Ramos (cell line): Measurements from ENCODE around the gene RUFY1.
"Not testable (repeated sequence)": the region's sequence is repeated elsewhere in the genome, so short reads cannot be mapped to it uniquely, and the experiment has no call there.

ENCODE experiments used
- in situ Hi-C: fragments of 300-500 bp; cut with MboI; formaldehyde crosslinking; loops from one replicate; pipeline ENCODE4 v1.14.3; 2022; ENCODE audit warnings: low sequenced_read_pairs; ENCODE audit not compliant: unreplicated experiment

RUFY1 gene

DNA sequence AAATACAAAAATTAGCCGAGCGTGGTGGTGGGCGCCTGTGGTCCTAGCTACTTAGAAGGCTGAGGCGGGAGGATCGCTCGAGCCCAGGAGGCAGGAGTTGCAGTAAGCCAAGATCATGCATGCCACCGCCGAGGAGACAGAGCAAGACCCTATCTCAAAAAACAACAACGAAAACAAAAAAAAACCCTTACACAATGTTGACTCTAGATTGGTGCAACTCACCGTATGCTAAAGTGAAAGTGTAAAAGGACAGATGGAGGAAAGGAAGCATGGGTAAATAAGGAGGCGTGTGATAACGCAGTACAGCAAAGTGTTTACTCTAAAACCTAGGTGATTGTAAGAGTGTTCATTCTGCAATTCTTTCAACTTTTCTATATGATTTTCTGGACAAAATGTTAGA, 15.9 kb upstream of the RUFY1 start:
- in situ Hi-C loops: no loop called here

DNA sequence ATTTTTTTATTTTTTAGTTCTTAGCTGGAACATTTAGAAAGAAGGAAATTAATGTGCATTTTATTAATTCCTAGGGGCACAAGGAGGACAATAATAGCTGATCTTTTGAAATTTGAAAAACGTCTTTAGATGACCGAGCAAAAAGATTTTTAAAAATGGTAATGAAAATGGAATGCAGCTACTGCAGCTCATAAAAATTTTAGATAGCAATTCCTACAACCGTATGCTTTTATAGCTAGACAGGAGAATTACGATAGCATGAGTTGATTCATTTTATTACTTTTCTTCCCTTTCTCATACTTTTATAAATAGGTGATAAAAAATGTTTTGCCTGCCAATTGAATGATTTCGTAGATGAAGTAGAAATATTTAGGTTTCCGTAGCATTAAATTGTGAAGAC, 13.7 kb upstream of the RUFY1 start:
- in situ Hi-C loops: no loop called here

DNA sequence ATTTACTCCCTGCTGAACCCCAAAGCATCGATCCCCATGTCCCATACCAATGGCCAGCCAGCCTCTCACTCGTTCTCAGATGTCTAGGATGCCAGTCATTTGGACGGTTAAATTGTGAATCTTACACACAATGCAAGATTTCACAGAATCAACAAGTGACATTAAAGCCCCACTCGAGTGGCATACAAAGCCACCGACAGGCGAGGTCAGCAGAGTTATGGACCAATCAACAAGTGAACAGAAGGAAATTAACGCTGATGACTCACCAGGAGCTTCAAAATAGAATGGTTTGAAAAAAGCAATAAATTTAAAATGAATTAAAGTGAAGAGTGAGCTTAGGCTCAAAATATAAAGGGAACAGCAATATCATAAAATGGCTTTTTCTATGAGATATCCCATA, 8.2 kb upstream of the RUFY1 start:
- in situ Hi-C loops: no loop called here

DNA sequence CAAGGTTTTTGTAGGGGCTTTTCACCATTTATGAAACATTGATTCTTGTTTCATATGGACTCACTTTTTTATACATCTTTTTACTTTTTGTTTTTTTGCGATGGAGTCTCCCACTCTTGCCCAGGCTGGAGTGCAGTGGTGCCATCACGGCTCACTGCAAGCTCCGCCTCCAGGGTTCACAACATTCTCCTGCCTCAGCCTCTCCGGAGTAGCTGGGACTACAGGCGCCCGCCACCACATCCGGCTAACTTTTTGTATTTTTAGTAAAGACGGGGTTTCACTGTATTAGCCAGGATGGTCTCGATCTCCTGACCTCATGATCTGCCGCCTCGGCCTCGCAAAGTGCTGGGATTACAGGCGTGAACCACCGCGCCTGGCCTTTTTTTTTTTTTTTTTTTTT, 7.1 kb upstream of the RUFY1 start:
- in situ Hi-C loops: not testable (repeated sequence)

DNA sequence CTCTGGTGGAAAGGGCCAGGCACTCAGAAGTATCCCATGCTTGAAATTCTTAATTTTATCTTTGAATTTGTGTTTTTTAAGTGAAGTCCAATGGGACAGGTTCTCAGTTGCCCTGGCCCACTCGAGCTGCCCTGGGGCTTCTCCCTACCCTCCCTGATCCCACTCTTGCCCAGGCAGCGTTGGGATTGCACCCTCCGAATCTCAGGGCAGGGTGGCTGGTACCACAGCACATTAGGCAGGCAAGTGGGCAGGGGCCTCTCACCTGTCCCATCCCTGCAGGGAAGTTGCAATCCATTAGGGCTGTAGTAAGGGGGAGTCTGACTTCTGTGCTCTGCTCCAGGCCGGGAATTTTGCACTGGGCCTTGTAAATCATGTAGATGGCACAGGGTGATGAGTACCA, 2.7 kb downstream of the RUFY1 start:
- in situ Hi-C loops: no loop called here

DNA sequence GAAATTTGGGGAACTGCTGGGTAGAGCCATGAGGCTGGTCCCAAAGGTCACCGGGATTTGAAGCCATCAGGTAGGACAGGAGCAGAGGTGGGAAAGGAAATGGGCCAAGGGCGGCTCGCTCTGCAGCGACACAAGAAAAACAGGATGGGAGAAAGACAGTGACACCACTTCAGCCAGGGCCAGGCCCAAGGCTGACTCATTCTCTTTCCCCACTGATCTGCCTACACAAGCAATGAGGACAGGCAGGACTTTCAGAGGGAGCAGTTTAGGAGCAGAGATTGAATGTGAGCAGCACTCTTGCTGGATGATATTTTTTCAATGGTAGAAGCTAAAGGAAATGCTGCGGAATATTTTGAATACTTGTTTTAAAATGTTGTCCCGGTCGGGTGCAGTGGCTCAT, 3.5 kb downstream of the RUFY1 start:
- in situ Hi-C loops: no loop called here

DNA sequence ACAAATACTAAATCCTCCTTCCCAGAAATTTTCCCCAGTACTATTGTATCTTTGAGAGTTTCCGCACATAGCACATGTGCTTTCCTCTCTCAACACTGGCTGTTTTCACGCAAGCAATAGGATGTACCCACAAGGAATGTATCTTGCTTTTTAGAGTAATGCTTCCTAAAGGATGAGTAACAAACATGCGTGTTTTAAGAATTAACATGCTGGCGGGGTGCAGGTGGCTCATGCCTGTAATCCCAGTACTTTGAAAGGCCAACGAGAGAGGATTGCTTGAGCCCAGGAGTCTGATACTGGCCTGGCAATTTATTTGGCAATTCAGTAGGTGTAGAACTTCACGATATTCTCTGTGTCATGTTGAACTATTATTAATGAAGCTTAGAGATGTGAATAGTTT, 4.6 kb downstream of the RUFY1 start:
- in situ Hi-C loops: no loop called here

DNA sequence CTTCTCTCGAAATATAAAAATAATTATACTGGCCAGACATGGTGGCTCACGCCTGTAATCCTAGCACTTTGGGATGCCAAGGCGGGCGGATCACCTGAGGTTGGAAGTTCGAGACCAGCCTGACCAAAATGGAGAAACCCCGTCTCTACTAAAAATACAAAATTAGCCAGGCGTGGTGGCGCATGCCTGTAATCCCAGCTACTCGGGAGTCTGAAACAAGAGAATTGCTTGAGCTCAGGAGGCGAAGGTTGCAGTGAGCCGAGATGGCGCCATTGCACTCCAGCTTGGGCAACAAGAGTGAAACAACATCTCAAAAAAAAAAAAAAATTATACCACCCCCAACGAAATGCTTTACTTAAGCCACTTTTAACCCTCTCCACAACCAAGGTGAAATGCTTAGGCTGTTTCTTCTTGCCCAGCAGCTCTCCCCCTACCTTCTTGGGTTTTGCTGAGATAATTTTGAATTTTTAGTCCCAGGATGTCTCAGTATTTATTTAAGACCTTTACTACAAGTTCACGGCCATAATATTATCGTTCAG, 8.0 kb downstream of the RUFY1 start:
- in situ Hi-C loops: not testable (repeated sequence)

DNA sequence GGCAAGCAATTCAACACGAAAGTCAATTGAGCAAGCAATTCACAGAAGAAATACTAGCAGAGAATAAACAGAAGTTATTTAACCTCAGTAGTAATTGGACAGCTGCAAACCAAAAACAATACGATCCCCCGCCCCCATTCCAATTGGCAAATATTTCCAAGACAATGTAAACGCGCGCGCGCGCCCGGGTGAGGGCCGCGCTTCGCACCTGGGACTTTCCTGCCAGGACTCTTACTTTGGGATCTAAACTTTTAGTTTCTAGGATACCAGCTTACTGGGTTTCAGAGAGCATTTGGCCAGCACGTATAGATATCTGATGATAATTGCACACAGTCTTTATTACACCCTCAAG, 8.6 kb downstream of the RUFY1 start:
- in situ Hi-C loops: no loop called here

DNA sequence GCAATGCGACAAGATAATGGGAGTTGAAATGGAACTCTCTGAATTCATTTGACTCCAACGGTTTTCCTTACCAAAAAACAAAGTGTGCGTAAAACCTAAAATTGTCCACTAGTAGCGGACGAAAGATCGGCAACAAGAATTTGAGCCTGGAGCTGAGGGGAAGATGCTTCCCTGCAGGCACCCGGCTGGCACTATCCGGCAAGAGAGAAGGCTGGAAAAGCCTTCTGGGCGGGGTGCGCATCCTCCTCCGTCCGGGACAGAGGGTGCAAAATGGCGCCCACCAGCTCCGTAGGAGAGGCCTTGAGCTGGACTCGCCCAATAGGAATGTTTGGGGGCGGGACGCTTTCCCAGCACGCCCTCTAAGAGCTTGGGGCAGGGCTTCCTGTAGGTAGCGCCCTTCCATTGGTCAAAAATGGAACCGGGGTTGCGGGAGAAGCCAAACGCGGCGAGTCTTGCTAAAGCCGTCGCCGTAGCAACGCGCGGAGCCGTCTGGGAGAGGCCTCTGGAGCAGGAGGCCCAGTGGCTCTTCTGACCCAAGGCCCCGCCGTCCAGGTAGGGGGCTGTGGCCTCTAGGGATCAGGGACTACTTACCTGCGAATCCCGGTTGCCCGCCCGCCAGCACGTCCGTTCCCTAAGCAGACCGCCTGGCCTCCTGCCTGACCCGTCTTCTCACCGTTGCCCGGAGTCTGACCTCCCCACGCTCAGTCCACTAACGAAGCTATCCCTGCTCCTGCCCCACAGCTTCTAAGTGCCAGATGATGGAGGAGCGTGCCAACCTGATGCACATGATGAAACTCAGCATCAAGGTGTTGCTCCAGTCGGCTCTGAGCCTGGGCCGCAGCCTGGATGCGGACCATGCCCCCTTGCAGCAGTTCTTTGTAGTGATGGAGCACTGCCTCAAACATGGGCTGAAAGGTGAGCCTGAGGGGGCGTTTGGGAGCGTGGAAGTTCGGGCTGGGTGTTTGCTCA, 9.2 kb downstream of the RUFY1 start:
- in situ Hi-C loops: no loop called here

DNA sequence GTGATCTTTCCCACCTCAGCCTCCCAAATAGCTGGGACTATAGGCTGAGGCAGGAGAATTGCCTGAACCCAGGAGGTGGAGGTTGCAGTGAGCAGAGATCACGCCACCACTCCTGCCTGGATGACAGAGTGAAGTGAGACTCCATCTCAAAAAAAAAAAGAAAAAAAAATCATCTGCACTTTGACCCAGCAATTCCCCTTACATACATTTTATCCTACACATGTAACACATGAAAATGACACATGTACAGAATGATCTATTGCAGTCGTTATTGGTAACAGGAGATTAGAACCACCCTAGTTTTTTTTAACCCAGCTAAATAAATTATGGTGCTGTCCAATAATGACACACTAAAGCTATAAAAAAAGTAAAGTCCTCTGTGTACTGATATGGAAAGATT, 14.2 kb downstream of the RUFY1 start:
- in situ Hi-C loops: no loop called here

DNA sequence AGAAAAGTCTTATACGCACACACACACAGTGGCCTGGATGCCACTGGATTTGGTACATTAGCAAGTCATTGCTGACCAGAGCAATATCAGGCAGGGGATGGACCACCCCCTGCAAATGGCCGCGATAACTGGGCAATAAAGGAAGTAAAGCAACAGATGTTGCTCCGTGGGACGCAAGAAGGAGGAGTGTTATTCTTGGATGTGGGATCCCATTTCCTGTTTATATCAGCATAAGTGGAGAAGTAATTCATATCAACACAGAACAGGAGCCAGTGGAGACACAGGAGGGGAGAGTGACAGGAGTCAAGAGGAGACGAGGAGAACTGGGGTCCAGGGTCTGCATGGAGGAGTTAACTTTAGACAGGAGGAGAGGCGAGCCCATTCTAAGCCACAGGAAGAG, 18.4 kb downstream of the RUFY1 start:
- in situ Hi-C loops: no loop called here

DNA sequence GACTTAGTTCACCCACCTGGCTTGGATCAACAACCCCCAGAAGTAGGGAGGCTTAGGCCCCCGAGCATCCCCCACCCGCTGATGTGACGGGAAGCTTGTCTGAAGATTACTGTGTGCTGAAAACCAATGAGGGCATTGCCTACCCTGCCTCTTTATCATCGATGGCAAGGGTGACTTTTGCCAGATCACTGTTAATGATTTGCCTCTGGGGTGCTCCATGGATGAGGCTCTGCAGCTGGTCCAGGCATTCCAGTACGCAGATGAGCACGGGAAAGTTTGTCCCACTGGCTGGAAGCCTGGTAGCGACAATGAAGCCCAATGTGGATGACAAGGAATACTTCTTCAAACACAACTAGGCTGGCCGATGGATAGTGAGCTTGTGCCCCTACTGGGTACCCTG, 22.0 kb downstream of the RUFY1 start:
- in situ Hi-C loops: no loop called here

DNA sequence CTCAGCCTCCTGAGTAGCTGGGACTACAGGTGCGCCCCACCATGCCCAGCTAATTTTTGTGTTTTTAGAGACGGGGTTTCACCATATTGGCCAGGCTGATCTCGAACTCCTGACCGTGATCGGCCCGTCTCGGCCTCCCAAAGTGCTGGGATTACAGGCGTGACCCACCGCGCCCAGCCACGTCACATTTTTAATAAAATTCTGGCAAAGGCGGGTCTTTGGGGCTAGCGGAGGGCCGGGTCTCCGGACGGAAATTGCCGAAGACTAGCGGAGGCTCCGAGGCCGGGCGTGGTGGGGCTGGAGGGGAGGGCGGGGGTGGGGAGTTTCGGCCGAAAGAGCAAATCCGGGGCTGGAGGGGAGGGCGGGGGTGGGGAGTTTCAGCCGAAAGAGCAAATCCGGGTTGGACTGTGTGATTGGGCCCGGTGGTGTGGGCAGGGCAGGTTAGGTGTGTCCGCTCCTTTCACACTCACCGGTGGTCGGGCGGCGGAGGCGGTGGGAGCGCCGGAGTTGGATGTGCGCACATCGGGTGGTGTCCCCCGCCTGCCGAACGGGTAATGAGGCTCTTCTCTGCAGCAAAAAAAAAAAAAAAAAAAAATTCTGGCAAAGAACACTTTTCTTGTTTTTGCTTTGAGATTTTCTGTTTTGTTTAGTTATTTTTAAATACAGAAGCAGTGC, 27.1 kb downstream of the RUFY1 start:
- in situ Hi-C loops: no loop called here

DNA sequence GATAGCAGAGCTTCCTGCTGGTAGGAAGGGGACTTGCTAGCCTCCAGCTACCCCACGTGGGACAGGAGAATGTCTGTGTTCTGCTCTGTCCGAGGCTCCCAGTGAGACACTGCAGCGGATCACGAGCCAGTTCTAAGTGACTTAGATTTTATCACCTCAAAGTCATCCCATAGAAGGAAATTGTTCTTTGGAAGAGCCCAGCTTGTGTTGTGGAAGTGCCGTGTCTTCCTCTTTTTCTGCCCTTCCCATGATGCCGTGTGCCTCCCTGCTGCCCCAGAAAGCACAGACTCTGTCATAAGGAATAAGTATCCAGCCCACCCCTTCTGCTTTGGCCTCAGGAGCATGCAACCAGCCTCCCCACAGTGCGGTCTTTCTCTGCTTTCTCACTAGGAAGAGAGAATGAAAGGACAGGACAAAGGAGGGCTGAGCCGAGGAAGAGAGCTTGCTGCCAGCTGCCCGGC, 35.6 kb downstream of the RUFY1 start:
- in situ Hi-C loops: no loop called here

DNA sequence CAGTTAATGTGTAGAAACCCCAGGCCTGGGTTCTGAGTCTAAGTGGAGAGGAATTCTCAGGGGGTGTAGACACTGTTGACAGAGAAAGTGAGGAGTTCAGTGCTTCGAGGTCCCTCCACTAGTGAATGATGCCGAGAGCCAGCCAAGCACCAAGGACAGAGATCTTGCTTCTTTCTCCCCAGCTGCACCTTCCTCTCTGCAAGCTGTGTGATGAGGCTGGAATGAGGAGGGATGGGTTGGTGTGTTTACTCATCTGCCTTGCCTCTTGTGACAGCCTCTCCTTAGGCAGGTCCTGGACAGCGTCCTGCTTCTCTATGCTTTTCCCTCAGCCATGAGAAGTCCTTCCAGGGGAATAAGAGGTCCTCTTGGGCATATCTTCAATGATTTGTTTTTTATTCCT, 37.8 kb downstream of the RUFY1 start:
- in situ Hi-C loops: no loop called here

DNA sequence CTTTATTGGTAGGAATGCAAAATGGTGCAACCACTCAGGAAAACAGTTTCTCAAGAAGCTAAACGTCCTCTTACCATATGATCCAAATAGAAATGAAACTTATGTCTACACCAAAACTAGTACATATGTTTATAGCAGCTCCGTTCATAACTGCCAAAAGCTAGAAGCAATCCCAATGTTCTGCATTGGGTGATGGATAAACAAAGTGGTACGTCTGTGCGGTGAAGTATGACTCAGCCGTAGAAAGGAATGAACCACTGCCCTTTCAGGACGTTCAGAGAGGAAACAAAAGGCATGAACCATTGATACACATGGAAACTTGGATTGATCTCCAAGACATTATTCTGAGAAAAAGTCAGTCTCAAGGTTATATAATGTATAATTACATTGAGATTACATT, 45.6 kb downstream of the RUFY1 start:
- in situ Hi-C loops: no loop called here

DNA sequence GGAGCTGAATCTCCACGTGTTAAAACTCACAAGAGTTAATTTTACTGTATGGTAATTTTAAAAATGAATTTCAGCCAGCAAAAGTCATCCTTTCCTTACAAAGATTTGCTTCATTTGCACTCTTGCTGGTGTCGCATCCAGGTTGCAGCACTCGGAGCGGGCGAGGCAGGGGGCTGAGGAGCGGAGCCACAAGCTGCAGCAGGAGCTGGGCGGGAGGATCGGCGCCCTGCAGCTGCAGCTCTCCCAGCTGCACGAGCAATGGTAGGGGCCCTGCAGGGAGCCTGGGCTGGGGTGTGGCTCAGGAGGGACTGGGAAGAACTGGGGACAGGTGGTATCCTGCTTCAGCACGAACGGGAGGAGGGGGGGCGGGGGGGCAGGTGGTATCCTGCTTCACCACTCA, 46.1 kb downstream of the RUFY1 start:
- in situ Hi-C loops: no loop called here

DNA sequence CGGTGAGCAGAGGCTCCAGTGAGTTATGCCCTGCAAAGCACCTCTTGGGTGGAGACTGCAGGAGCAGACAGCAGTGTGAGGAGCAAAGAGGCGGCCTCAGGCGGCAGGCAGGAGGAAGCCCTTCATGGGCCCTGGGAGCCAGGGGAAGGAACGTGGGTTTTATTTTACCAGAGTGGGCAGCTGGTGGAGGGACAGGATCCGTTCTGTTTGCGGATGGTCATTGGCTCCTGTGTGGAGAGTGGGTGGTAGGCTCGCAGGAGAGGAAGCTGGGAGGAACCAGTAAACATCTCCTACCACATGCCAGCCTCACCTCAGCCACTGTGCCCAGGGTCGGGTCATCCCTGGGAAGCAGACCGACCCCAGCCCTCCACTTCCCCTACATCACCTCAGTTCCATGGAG, 48.7 kb downstream of the RUFY1 start:
- in situ Hi-C loops: no loop called here

DNA sequence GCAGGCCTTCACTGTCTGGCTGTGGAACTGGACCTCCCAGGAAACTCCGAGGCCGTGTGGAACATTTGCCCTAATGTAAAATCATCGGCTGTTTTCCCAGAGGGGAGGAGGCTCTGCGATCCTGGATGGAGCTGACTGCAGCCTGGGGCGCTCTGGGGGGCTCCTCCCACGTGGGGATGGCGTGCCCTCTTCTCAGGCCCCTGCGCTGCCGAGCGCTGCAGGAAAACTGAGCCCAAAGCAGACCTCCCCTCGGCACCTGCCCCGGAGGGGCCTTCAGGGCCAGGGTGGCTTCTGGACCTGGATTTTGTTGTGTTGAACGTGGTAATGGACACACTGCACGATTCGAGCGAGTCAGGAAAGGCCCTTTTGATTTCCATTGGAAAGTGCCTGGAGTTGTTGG, 49.2 kb downstream of the RUFY1 start:
- in situ Hi-C loops: no loop called here

DNA sequence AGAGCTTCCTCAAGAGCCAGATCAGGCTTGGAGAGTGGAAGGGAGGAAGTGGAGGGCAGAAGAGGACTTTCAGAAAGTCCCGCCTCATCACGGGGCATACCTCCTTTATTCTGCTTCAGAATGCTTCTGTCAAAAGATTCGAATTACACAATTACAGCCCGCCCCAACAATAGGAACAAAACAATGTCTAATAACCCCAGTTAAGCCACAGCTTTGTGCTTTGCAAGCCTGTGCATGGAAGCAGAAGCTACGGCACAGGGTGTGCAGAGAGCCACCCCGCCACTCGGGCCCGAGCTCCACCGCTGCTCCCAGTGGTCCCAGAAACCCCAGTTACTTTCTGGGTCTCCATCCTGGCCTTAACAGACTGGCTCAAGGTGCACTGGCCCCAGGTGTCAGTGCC, 49.6 kb downstream of the RUFY1 start:
- in situ Hi-C loops: no loop called here
